Measurements from ENCODE around the gene WWOX. TPM values are rescaled to one million over a fixed set of nuclear protein-coding genes. Genes with fewer than 3 reads are reported as not detected.
A peak's percentile ranks its signal among the peaks of the same experiment; 100 is the strongest.

Gene WWOX
- total RNA-seq, 1 experiment from 2014 or later, result 15.6 TPM

GRCh38 chr16:78878570-78878969 lies 779.1 kb downstream of the WWOX start:
- no peak overlapping the region for H2BK5ac ChIP-seq (ENCODE audit: insufficient read length, low read length)
- peaks cover 47 to 52% of the 10 kb centered on the region in 2 experiments for H3K4me1 Mint-ChIP-seq
- H3K79me2 ChIP-seq (ENCODE audit: insufficient read depth, low read length), result no peaks in the 10 kb centered on the region
- H2BK12ac ChIP-seq (ENCODE audit: insufficient read length, low read depth, low read length), result no peak overlapping the region
- no peak overlapping the region for H3K27ac ChIP-seq (ENCODE audit: insufficient read length, low read depth, low read length)
- no peaks in the 10 kb centered on the region for H3K23me2 ChIP-seq (ENCODE audit: insufficient read length, low read depth, low read length, poor library complexity, severe bottlenecking)
- no peak overlapping the region for H3K23ac ChIP-seq (ENCODE audit: insufficient read length, low read depth, low read length)
- no peak overlapping the region for H3K14ac ChIP-seq (ENCODE audit: insufficient read depth, low read length)
- H2BK20ac ChIP-seq (ENCODE audit: low read depth, low read length, poor library complexity, severe bottlenecking), result peak overlapping the region; percentile 60
- H3K9ac ChIP-seq (ENCODE audit: extremely low read depth, insufficient read length, low read length), result no peak overlapping the region
- H2BK120ac ChIP-seq (ENCODE audit: low read depth, low read length, poor library complexity, severe bottlenecking), result no peak overlapping the region
- no peak overlapping the region for H2AFZ ChIP-seq (ENCODE audit: low read length)
- no peak for DNase-seq
- H3K4ac ChIP-seq (ENCODE audit: low read depth, low read length), result no peak overlapping the region
- H3K56ac ChIP-seq (ENCODE audit: insufficient read length, low read depth, low read length), result no peak overlapping the region
- no peak overlapping the region for H3K18ac ChIP-seq (ENCODE audit: insufficient read length, low read depth, low read length)
- H3K27me3 ChIP-seq (ENCODE audit: insufficient read depth, low read length), result no peaks in the 10 kb centered on the region
- H4K5ac ChIP-seq (ENCODE audit: insufficient read length, low read depth, low read length), result no peak overlapping the region
- H3K36me3 Mint-ChIP-seq (ENCODE audit: insufficient read depth in 1 of 3, low read depth in 3 of 3), result no peaks in the 10 kb centered on the region; a peak in 1 of 7 replicates
- no peak overlapping the region for H4K8ac ChIP-seq (replicated peaks; ENCODE audit: insufficient read length, low read depth, low read length)
- no peak overlapping the region for H3K4me2 ChIP-seq (ENCODE audit: insufficient read depth, insufficient read length, low read length)
- H3T11ph ChIP-seq (ENCODE audit: low read length), result no peak overlapping the region
- H3K27me3 Mint-ChIP-seq (ENCODE audit: low read depth), result no peaks in the 10 kb centered on the region
- H2AK5ac ChIP-seq (ENCODE audit: insufficient read length, low read length), result no peak overlapping the region
- H2BK15ac ChIP-seq (ENCODE audit: low read depth, low read length), result no peak overlapping the region
- H4K20me1 ChIP-seq (ENCODE audit: control insufficient read depth, insufficient read depth, insufficient read length), result no peaks in the 10 kb centered on the region
- peaks cover 10% of the 10 kb centered on the region; the same call in 1 of the 2 replicates for H3K4me1 ChIP-seq (ENCODE audit: insufficient read depth, low read length)
- no peaks in the 10 kb centered on the region for H3K9me3 Mint-ChIP-seq
- no peak overlapping the region for H3K27ac Mint-ChIP-seq
- no peak for TF ChIP-seq CTCF (conservative IDR thresholded peaks at IDR 0.05)
- no peak overlapping the region for H3K4me3 Mint-ChIP-seq
- H3K9me3 ChIP-seq (ENCODE audit: control insufficient read depth, low read depth, low read length), result no peaks in the 10 kb centered on the region
- no peaks in the 10 kb centered on the region for H3K79me1 ChIP-seq (ENCODE audit: insufficient read depth, low read depth, low read length, poor library complexity, severe bottlenecking)
- H4K91ac ChIP-seq (ENCODE audit: insufficient read length, low read depth, low read length), result no peak overlapping the region
